HL-60 (cell line): ENCODE results near the gene UQCRC2.

Source experiments
- GABPA ChIP-seq: IDR thresholded peaks from 2 replicates; pipeline ENCODE4 v1.6.1; 2012; ENCODE audit warnings: low read depth
- POLR2AphosphoS5 ChIP-seq: IDR thresholded peaks from 2 replicates; pipeline ENCODE4 v1.6.1; 2012; ENCODE audit warnings: low read depth
- TF ChIP-seq, protein P1 (sequence below): IDR thresholded peaks from one replicate; pipeline ENCODE4 v1.5.1; 2011; ENCODE audit warnings: low read length, control low read depth, inconsistent platforms; ENCODE audit not compliant: insufficient read depth
- TF ChIP-seq, protein P2 (sequence below): IDR thresholded peaks from 2 replicates; pipeline ENCODE4 v1.6.1; 2012; ENCODE audit warnings: low read depth; ENCODE audit not compliant: insufficient replicate concordance

DNA sequence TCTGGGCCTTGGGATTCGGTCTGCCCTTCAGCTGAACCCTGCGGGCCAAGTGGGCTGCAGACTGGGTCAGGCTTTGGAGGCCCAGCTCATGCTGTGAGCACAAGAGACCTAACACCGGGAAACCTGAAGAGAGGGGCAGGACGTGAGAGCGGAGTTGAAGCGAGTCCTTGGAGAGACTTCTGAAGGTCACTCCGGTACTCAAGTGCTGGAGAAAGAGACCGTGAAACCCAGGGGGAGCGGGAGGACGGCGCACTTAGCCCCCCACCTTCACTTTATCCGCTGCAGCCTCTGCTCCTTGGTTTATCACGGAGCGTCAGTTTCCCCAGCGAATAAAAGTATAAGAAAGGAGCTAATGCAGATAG lies 361 bp downstream of the UQCRC2 start:
- no peak for TF ChIP-seq POLR2AphosphoS5
- TF ChIP-seq, protein P1, sequence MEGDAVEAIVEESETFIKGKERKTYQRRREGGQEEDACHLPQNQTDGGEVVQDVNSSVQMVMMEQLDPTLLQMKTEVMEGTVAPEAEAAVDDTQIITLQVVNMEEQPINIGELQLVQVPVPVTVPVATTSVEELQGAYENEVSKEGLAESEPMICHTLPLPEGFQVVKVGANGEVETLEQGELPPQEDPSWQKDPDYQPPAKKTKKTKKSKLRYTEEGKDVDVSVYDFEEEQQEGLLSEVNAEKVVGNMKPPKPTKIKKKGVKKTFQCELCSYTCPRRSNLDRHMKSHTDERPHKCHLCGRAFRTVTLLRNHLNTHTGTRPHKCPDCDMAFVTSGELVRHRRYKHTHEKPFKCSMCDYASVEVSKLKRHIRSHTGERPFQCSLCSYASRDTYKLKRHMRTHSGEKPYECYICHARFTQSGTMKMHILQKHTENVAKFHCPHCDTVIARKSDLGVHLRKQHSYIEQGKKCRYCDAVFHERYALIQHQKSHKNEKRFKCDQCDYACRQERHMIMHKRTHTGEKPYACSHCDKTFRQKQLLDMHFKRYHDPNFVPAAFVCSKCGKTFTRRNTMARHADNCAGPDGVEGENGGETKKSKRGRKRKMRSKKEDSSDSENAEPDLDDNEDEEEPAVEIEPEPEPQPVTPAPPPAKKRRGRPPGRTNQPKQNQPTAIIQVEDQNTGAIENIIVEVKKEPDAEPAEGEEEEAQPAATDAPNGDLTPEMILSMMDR, result no peak
- TF ChIP-seq, protein P2, sequence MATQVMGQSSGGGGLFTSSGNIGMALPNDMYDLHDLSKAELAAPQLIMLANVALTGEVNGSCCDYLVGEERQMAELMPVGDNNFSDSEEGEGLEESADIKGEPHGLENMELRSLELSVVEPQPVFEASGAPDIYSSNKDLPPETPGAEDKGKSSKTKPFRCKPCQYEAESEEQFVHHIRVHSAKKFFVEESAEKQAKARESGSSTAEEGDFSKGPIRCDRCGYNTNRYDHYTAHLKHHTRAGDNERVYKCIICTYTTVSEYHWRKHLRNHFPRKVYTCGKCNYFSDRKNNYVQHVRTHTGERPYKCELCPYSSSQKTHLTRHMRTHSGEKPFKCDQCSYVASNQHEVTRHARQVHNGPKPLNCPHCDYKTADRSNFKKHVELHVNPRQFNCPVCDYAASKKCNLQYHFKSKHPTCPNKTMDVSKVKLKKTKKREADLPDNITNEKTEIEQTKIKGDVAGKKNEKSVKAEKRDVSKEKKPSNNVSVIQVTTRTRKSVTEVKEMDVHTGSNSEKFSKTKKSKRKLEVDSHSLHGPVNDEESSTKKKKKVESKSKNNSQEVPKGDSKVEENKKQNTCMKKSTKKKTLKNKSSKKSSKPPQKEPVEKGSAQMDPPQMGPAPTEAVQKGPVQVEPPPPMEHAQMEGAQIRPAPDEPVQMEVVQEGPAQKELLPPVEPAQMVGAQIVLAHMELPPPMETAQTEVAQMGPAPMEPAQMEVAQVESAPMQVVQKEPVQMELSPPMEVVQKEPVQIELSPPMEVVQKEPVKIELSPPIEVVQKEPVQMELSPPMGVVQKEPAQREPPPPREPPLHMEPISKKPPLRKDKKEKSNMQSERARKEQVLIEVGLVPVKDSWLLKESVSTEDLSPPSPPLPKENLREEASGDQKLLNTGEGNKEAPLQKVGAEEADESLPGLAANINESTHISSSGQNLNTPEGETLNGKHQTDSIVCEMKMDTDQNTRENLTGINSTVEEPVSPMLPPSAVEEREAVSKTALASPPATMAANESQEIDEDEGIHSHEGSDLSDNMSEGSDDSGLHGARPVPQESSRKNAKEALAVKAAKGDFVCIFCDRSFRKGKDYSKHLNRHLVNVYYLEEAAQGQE, result no peak
- no peak for TF ChIP-seq GABPA
